BE2C (cell line): ENCODE data around the gene CEP44.

ENCODE experiments used
- DNase-seq: peaks from one replicate; pipeline ENCODE4 v3.0.0-alpha.2; 2020
- H3K27me3 ChIP-seq: fragments of 250-450 bp; sonication (Bioruptor Pico); 2 replicates; pipeline ENCODE4 v1.5.1; 2020; ENCODE audit warnings: mild to moderate bottlenecking
- H3K36me3 ChIP-seq: fragments of 250-450 bp; sonication (Bioruptor Pico); 2 replicates; pipeline ENCODE4 v1.5.1; 2020; ENCODE audit warnings: mild to moderate bottlenecking
- H3K4me1 ChIP-seq: fragments of 250-450 bp; sonication (Bioruptor Pico); 2 replicates; pipeline ENCODE4 v1.5.1; 2020
- H3K4me3 ChIP-seq: 2 replicates; pipeline ENCODE4 v1.5.1; 2011; ENCODE audit warnings: low read depth, low read length
- H3K9me3 ChIP-seq: fragments of 250-450 bp; sonication (Bioruptor Pico); 2 replicates; pipeline ENCODE4 v1.5.1; 2020
- TF ChIP-seq, protein P1 (sequence below): IDR thresholded peaks from 2 replicates; pipeline ENCODE4 v1.5.1; 2012; ENCODE audit warnings: mild to moderate bottlenecking, low read depth, low read length

The CEP44 gene

DNA sequence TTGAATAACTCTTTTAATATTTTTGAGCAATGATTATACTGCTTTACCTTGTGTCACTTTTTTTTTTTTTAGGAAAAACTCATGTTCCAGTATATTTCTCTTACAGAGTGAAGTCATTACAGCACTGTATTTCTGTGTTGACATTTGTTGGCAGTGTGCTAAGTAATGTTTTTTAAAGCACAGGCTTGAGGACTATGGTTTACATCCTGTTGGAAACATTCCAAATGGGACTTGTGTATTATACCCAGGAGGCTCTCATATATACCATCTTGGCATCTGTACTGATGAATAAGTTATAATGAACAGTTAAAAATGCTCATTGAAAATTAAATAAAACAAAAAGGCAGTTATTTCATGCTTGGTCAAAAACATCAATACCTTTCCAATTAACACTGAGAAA is 33.8 kb downstream of the CEP44 start:
- no peaks in the 10 kb centered on the region for H3K27me3 ChIP-seq
- no peak for DNase-seq
- no peak overlapping the region for H3K4me3 ChIP-seq
- H3K4me1 ChIP-seq = peaks cover 42% of the 10 kb centered on the region
- TF ChIP-seq, protein P1, sequence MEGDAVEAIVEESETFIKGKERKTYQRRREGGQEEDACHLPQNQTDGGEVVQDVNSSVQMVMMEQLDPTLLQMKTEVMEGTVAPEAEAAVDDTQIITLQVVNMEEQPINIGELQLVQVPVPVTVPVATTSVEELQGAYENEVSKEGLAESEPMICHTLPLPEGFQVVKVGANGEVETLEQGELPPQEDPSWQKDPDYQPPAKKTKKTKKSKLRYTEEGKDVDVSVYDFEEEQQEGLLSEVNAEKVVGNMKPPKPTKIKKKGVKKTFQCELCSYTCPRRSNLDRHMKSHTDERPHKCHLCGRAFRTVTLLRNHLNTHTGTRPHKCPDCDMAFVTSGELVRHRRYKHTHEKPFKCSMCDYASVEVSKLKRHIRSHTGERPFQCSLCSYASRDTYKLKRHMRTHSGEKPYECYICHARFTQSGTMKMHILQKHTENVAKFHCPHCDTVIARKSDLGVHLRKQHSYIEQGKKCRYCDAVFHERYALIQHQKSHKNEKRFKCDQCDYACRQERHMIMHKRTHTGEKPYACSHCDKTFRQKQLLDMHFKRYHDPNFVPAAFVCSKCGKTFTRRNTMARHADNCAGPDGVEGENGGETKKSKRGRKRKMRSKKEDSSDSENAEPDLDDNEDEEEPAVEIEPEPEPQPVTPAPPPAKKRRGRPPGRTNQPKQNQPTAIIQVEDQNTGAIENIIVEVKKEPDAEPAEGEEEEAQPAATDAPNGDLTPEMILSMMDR = no peak
- peaks cover 92% of the 10 kb centered on the region for H3K36me3 ChIP-seq
- H3K9me3 ChIP-seq = no peaks in the 10 kb centered on the region

- Histone ChIP-seq H3K27me3 (no peaks in the 10 kb centered on the region), H3K4me1 (peaks cover 28% of the 10 kb centered on the region), H3K9me3 (no peaks in the 10 kb centered on the region), H3K36me3 (peaks cover 81% of the 10 kb centered on the region), H3K4me3 (no peak overlapping the region)
- TF ChIP-seq, protein P1 = peak; percentile 67
- no peak for DNase-seq
These were observed 35.4 kb downstream of the CEP44 start for GRCh38 chr4:174318829-174319764.

DNA sequence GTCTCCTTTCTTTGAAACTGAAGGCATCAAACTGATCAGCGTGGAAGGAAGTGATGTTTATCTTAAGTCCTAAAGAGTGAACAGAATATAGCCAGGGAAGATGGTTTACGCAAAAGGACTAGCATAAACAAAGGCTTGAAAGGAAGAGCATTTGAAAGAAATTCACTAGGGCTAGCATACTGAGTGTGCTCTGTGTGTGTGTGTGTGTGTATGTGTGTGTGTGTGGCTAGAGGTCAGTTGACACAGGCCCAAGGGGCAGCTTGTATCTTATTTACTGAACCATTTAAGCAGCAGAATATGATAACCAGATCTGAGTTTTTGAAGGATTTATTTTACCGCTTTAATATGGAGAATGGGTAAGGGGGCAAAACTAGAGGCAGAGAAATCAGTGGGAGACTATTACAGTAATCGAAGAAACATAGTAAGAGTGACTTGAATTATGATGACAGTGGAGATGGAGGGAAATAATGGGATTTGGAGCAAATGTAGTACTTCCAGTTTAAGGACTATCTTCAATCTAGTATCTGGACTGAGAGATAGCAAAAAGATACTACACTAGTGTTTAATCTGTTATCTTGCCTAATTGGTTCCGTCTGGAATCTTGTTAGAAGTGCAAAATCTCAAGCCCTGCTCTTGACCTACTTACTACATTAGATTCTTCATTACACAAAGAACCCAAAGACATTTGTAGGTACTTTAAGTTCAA is 36.9 kb downstream of the CEP44 start:
- no peak overlapping the region for H3K4me3 ChIP-seq
- no peaks in the 10 kb centered on the region for H3K9me3 ChIP-seq
- peaks cover 67% of the 10 kb centered on the region for H3K36me3 ChIP-seq
- peaks cover 19% of the 10 kb centered on the region for H3K4me1 ChIP-seq
- TF ChIP-seq, protein P1 = no peak
- no peaks in the 10 kb centered on the region for H3K27me3 ChIP-seq
- no peak for DNase-seq

DNA sequence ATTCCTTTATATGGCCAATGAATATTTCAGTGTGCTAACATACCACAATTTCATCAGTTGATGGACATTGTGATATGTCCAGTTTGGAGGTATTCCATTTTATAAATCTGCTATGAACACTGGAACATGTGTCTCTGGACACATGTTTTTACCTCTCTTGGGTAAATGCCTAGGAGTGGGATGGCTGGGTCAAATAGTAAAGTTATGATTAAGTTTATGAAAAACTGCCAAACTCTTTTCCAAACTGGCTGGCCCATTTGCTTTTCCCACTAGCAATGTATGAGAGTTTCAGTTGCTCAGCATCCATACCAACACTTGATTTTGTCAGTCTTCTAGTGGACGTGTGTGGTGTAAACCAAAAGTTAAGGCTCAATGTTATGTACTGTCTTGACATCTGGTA is 40.5 kb downstream of the CEP44 start:
- Histone ChIP-seq H3K4me1 (peaks cover 17% of the 10 kb centered on the region), H3K36me3 (peaks cover 35% of the 10 kb centered on the region), H3K4me3 (no peak overlapping the region), H3K27me3 (no peaks in the 10 kb centered on the region), H3K9me3 (no peaks in the 10 kb centered on the region)
- no peak for DNase-seq
- TF ChIP-seq, protein P1 = no peak

GRCh38 chr4:174324725-174325124 is 41.0 kb downstream of the CEP44 start:
- TF ChIP-seq, protein P1 = no peak
- DNase-seq = no peak
- H3K27me3 ChIP-seq = no peaks in the 10 kb centered on the region
- peaks cover 17% of the 10 kb centered on the region for H3K4me1 ChIP-seq
- H3K9me3 ChIP-seq = no peaks in the 10 kb centered on the region
- H3K4me3 ChIP-seq = no peak overlapping the region
- H3K36me3 ChIP-seq = peaks cover 30% of the 10 kb centered on the region
